GM23338 (cell line): Measurements from ENCODE around the gene RPL22.

ENCODE experiments used
- CTCF ChIP-seq, 2 experiments: fragments of 200-600 bp in 1 of 2; sonication (generic) in 1 of 2; conservative IDR thresholded peaks; 2 replicates each; pipeline versions ENCODE4 v1.5.1 to v1.6.1; 2016 to 2017; ENCODE audit warnings: antibody characterized with exemption in 2 of 2, low read depth in 2 of 2, mild to moderate bottlenecking in 2 of 2, moderate library complexity in 1 of 2
- EZH2 ChIP-seq: fragments of 200-600 bp; sonication (generic); IDR thresholded peaks from one replicate; pipeline ENCODE4 v1.8.0; 2017; ENCODE audit warnings: antibody characterized with exemption, mild to moderate bottlenecking, low read depth; ENCODE audit not compliant: unreplicated experiment
- JUNB ChIP-seq: IDR thresholded peaks from one replicate; pipeline ENCODE4 v1.6.1; 2016; ENCODE audit warnings: antibody characterized with exemption; ENCODE audit not compliant: unreplicated experiment
- POLR2AphosphoS5 ChIP-seq: IDR thresholded peaks from 2 replicates; pipeline ENCODE4 v1.6.1; 2016; ENCODE audit warnings: antibody characterized with exemption, low read depth

GRCh38 chr1:6191968-6192367 is 7.4 kb downstream of the RPL22 start:
- TF ChIP-seq CTCF (conservative IDR thresholded peaks at IDR 0.05; ENCODE audit: low read depth in 2 of 2) (no peak), JUNB (no peak), EZH2 (no peak), POLR2AphosphoS5 (no peak)
